GM21737 (cell line): ENCODE data around the gene FHL3.

Experiments used
- ATAC-seq: cut with Tn5 transposase; IDR thresholded peaks from one replicate; pipeline ENCODE4 v1.9.1; 2021; ENCODE audit warnings: mild to moderate bottlenecking, moderate library complexity; ENCODE audit not compliant: unreplicated experiment

The FHL3 gene

GRCh38 chr1:37947364-37947763 lies 58.0 kb downstream of the FHL3 start:
- no peak for ATAC-seq
